Cardiac muscle cell (in vitro differentiated cells and primary cell): Measurements from ENCODE around the gene DPP10. TPM values are rescaled to one million over a fixed set of nuclear protein-coding genes. Genes with fewer than 3 reads are reported as not detected.

ENCODE experiments used
- DNase-seq, 2 donors: peaks; one replicate each; pipeline versions ENCODE4 v3.0.0 to v3.0.0-alpha.2; 2010 to 2017; ENCODE audit warnings: low read depth in 1 of 2, low spot score in 1 of 2
- H3K27ac ChIP-seq: fragments of 200-600 bp; sonication (generic); 2 replicates; pipeline ENCODE4 v1.5.1; 2016
- H3K27me3 ChIP-seq: fragments of 200-600 bp; sonication (generic); 2 replicates; pipeline ENCODE4 v1.6.0; 2016; ENCODE audit warnings: control low read depth
- H3K36me3 ChIP-seq: fragments of 200-600 bp; sonication (generic); 2 replicates; pipeline ENCODE4 v1.5.1; 2016; ENCODE audit warnings: control low read depth
- H3K4me1 ChIP-seq: fragments of 200-600 bp; sonication (generic); 2 replicates; pipeline ENCODE4 v1.8.1; 2017; ENCODE audit warnings: low read depth, mild to moderate bottlenecking, mixed run types
- H3K4me3 ChIP-seq: fragments of 200-600 bp; sonication (generic); 2 replicates; pipeline ENCODE4 v1.5.1; 2016; ENCODE audit warnings: mild to moderate bottlenecking
- H3K9me3 ChIP-seq: fragments of 200-600 bp; sonication (generic); 2 replicates; pipeline ENCODE4 v1.5.1; 2017; ENCODE audit warnings: low read depth, mild to moderate bottlenecking, control low read depth
- CTCF ChIP-seq: IDR thresholded peaks from 2 replicates; pipeline ENCODE4 v1.5.1; 2012; ENCODE audit warnings: low read depth, mild to moderate bottlenecking, low read length
- polyA plus RNA-seq: library from polyadenylated mRNA; unstranded; fragments of >200 nt; fragmentation: Nextera tagmentation; extraction: Ambion mirVana; gene quantifications from 2 replicates; pipeline ENCODE4 v1.2.1, GENCODE V29; 2016
- total RNA-seq: library from RNA; depleted of rRNA; stranded (reverse); fragments of >200 nt; gene quantifications from 2 replicates; pipeline ENCODE4 v1.2.3, GENCODE V29; 2016

Gene DPP10
- total and polyA plus RNA-seq, 2 experiments from 2014 or later, result 1.1 to 1.4 TPM

GRCh38 chr2:115779085-115779632 lies 1336.7 kb downstream of the DPP10 start:
- Histone ChIP-seq H3K36me3 (no peaks in the 10 kb centered on the region), H3K9me3 (no peaks in the 10 kb centered on the region), H3K27ac (no peak overlapping the region), H3K27me3 (no peaks in the 10 kb centered on the region), H3K4me3 (no peak overlapping the region), H3K4me1 (peaks cover 4% of the 10 kb centered on the region)
- no peak for TF ChIP-seq CTCF
- no peak for DNase-seq

DNA sequence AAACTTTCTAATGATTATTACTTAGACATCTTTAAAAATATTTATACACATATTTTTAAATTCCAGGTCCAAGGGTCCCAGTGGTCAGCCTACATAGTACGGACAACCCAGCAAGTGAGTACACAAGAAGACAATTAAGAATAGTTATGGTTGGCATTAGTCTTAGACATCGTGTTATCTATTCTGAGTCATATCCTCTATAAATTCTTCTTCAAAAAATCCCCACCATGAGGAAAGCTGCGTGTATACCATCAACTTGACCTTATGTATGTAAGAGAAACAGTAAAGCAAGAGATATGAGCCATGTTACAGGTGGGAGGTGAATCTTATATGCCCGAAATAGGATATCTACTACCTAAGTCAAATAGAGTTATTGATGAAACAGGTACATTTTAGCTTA lies 1339.8 kb downstream of the DPP10 start:
- no peaks in the 10 kb centered on the region for H3K9me3 ChIP-seq
- H3K4me1 ChIP-seq, result no peaks in the 10 kb centered on the region
- no peak overlapping the region for H3K27ac ChIP-seq
- H3K36me3 ChIP-seq, result no peaks in the 10 kb centered on the region
- no peaks in the 10 kb centered on the region for H3K27me3 ChIP-seq
- H3K4me3 ChIP-seq, result no peak overlapping the region
- DNase-seq, result no peak
- no peak for TF ChIP-seq CTCF

- no peak overlapping the region for H3K4me3 ChIP-seq
- no peaks in the 10 kb centered on the region for H3K4me1 ChIP-seq
- TF ChIP-seq CTCF, result no peak
- H3K9me3 ChIP-seq, result no peaks in the 10 kb centered on the region
- H3K27ac ChIP-seq, result no peak overlapping the region
- no peaks in the 10 kb centered on the region for H3K27me3 ChIP-seq
- DNase-seq, result no peak
- no peaks in the 10 kb centered on the region for H3K36me3 ChIP-seq
Measured at GRCh38 chr2:115796078-115796477, 1353.6 kb downstream of the DPP10 start.

DNA sequence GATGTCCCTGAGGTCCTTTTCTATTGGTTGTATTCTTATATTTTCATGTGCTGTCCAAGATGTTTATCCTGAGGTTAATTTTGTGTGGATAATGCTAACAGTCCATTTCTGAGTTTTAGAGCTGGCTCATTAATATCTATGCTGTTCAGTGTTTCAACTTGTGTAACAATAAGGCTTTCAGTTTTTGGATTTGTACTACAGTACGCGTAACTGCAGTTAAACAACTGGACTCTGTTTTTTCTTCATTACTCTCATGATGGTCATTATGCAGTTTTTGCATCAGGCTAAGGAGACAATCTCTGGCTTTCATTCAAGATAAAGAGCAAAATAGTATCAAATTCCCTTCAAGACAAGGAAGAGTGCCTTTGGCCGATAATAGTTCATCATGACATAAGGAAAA lies 1364.8 kb downstream of the DPP10 start:
- TF ChIP-seq CTCF, result no peak
- Histone ChIP-seq H3K9me3 (no peaks in the 10 kb centered on the region), H3K4me3 (no peak overlapping the region), H3K27me3 (no peaks in the 10 kb centered on the region), H3K36me3 (no peaks in the 10 kb centered on the region), H3K4me1 (no peaks in the 10 kb centered on the region), H3K27ac (no peak overlapping the region)
- no peak for DNase-seq

GRCh38 chr2:115825912-115826311 lies 1383.5 kb downstream of the DPP10 start:
- no peaks in the 10 kb centered on the region for H3K27me3 ChIP-seq
- DNase-seq, result no peak
- no peak overlapping the region for H3K4me3 ChIP-seq
- H3K4me1 ChIP-seq, result no peaks in the 10 kb centered on the region
- H3K27ac ChIP-seq, result no peak overlapping the region
- no peak for TF ChIP-seq CTCF
- H3K36me3 ChIP-seq, result no peaks in the 10 kb centered on the region
- no peaks in the 10 kb centered on the region for H3K9me3 ChIP-seq

DNA sequence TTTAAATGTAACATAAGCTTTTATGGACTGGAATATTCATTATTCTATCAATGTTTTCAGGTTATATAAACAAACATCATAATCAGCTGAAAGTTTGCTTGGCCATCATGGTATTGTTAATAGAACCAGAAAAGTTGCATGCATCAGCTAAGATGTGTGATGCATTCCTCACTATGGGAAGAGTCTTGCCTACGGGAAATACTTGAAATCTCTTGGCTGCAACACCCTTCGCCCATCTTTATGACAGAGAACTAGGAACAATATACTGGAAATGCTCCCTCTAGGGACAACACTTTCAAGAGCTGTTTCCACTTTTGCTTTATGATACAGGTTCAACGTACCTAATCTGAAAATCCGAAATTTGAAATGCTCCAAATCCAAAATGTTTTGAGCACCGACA lies 1390.8 kb downstream of the DPP10 start:
- H3K4me1 ChIP-seq, result no peaks in the 10 kb centered on the region
- TF ChIP-seq CTCF, result no peak
- H3K9me3 ChIP-seq, result no peaks in the 10 kb centered on the region
- H3K27ac ChIP-seq, result no peak overlapping the region
- no peaks in the 10 kb centered on the region for H3K27me3 ChIP-seq
- DNase-seq, result no peak
- H3K4me3 ChIP-seq, result no peak overlapping the region
- no peaks in the 10 kb centered on the region for H3K36me3 ChIP-seq
